ENCODE measurements around the gene DENND10.
"Not testable (repeated sequence)": the region's sequence is repeated elsewhere in the genome, so short reads cannot be mapped to it uniquely, and the experiment has no call there.

Gene DENND10

DNA sequence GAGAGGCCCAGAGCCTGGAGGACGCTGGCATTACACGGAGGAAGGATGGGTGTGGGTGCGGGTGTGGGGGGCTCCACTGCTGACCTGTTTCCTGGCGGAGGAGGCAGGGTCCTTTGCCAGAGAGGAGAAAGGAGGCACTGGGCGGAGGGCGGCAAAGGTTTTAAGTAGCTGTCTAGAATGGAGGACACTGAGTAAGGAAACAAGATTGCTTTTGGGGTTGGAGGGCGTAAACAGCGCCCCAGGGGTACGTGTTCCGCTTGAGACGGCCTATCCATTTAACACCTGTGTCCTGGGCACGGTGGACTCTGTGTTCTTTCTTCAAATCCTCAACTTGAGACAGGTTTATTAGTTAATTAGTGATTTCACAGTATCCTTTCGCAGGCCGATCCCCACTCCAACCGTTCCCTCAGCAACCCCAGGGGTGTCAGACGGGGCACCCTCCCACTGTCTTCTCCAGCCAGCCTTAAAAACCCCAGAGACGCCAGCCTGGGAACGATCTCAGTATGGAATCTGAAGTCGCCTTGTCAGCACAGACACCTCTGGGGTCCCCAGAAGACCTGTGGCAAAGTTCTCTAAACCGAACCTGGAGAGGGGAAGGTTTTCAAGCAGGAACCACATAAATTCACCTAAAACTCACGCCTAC, 36.8 kb downstream of the DENND10 start:
- Histone ChIP-seq H3K9ac (ENCODE audit: low read length) (no peak overlapping the region), H3K36me3 (ENCODE audit: control insufficient read depth, insufficient read depth, low read length) (peaks cover 2% of the 10 kb centered on the region), H3K4me1 (ENCODE audit: control insufficient read depth, insufficient read depth, low read length) (no peaks in the 10 kb centered on the region), H3K27ac (ENCODE audit: low read depth, low read length) (no peak overlapping the region), H3K4me3 (ENCODE audit: low read length) (no peak overlapping the region), H3K27me3 (ENCODE audit: control insufficient read depth, insufficient read depth, low read length) (no peaks in the 10 kb centered on the region)

DNA sequence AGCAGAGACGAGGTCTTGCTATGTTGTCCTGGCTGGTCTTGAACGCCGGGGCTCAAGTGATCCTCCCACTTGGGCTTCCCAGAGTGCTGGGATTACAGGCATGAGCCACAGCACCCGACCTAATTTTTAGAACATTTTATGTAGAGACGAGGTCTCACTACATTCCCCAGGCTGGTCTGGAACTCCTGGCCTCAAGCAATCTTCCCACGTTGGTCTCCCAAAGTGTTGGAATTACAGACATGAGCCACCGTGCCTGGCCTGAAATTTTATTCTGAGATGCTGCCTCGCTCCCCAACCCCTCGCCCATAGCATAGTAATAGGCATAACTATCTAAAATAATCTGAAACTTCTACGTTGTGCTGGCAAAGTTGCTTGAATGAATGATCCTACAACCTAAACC, 39.7 kb downstream of the DENND10 start:
- H3K27me3 ChIP-seq (ENCODE audit: control insufficient read depth, insufficient read depth, low read length), result no peaks in the 10 kb centered on the region
- H3K27ac ChIP-seq (ENCODE audit: low read depth, low read length), result no peak overlapping the region
- peaks cover 6% of the 10 kb centered on the region for H3K36me3 ChIP-seq (ENCODE audit: control insufficient read depth, insufficient read depth, low read length)
- H3K4me3 ChIP-seq (ENCODE audit: low read length), result no peak overlapping the region
- H3K9ac ChIP-seq (ENCODE audit: low read length), result no peak overlapping the region
- no peaks in the 10 kb centered on the region for H3K4me1 ChIP-seq (ENCODE audit: control insufficient read depth, insufficient read depth, low read length)

DNA sequence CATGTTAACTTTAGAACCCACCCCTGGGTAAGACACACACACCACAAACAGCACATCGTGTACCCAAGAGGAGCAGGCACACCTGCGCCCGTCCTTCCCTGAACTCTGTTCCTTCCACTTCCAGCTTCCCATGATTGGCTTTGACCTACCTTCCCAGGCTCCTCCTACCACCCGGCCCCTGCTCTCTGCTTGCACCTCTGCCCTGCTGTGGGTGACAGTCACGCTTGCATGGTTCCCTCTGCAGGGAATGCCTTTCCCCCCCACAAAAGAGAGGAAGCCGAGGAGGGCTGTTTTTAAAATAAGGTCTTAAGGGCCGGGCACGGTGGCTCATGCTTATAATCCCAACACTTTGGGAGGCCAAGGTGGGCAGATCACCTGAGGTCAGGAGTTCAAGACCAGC, 45.2 kb downstream of the DENND10 start:
- H3K36me3 ChIP-seq (ENCODE audit: control insufficient read depth, insufficient read depth, low read length), result peaks cover 21% of the 10 kb centered on the region
- H3K9ac ChIP-seq (ENCODE audit: low read length), result no peak overlapping the region
- H3K4me1 ChIP-seq (ENCODE audit: control insufficient read depth, insufficient read depth, low read length), result no peaks in the 10 kb centered on the region

DNA sequence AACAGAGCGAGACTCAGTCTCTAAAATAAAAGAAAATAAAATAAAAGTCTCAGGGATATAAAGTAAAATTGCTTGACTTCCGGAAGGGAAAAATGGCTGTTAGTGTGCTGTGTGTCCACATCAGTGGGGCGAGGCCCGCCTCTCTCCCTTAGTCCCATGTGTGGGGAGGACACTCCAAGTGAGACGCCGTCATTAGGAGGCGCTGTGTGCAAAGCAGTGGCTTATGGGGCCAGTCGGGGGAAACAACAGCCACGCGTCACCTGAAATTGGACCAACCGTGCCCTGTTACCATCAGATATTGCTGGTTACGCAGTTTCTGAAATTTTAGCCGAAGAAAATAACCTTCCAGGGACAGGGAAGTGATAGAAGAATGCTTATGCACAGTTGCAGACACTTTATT, 45.8 kb downstream of the DENND10 start:
- Histone ChIP-seq H3K4me1 (ENCODE audit: control insufficient read depth, insufficient read depth, low read length) (no peaks in the 10 kb centered on the region), H3K27ac (ENCODE audit: low read depth, low read length) (no peak overlapping the region), H3K4me3 (ENCODE audit: low read length) (no peak overlapping the region), H3K9ac (ENCODE audit: low read length) (no peak overlapping the region), H3K36me3 (ENCODE audit: control insufficient read depth, insufficient read depth, low read length) (peaks cover 27% of the 10 kb centered on the region), H3K27me3 (ENCODE audit: control insufficient read depth, insufficient read depth, low read length) (no peaks in the 10 kb centered on the region)

More for the DNA sequence above, 45.2 kb downstream of the DENND10 start:
- no peaks in the 10 kb centered on the region for H3K27me3 ChIP-seq (ENCODE audit: control insufficient read depth, insufficient read depth, low read length)
- H3K4me3 ChIP-seq (ENCODE audit: low read length), result no peak overlapping the region
- no peak overlapping the region for H3K27ac ChIP-seq (ENCODE audit: low read depth, low read length)

DNA sequence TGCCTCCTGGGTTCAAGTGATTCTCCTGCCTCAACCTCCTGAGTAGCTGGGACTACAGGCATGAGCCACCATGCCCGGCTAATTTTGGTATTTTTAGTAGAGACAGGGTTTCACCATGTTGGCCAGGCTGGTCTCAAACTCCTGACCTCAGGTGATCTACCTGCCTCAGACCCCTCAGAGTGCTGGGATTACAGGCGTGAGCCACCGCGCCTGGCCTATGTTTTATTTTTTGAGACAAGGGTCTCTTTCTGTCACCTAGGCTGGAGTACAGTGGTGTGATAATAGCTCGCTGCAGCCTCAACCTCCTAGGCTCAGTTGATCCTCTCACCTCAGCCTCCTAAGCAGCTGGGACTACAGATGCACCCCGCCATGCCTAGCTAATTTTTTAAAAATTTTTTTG, 47.7 kb downstream of the DENND10 start:
- not testable (repeated sequence) for H3K9ac ChIP-seq (ENCODE audit: low read length); H3K27me3 ChIP-seq (ENCODE audit: control insufficient read depth, insufficient read depth, low read length); H3K4me3 ChIP-seq (ENCODE audit: low read length); H3K27ac ChIP-seq (ENCODE audit: low read depth, low read length); H3K4me1 ChIP-seq (ENCODE audit: control insufficient read depth, insufficient read depth, low read length)
- peaks cover 40% of the 10 kb centered on the region for H3K36me3 ChIP-seq (ENCODE audit: control insufficient read depth, insufficient read depth, low read length)

DNA sequence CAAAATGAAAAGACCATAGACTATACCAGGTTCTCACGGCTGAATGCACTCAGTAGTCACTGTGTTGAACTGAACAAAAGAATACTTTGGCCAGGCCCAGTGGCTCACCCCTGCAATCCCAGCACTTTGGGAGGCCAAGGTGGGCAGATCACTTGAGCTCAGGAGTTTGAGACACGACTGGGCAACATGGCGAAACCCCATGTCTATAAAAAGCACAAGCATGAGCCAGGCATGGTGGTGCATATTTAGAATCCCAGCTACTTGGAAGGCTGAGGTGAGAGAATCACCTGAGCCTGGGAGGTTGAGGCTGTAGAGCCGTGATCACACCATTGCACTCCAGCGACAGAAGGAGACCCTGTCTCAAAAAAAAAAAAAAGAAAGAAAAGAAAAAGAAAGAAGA, 49.1 kb downstream of the DENND10 start:
- Histone ChIP-seq H3K27ac (ENCODE audit: low read depth, low read length) (no peak overlapping the region), H3K9ac (ENCODE audit: low read length) (no peak overlapping the region), H3K27me3 (ENCODE audit: control insufficient read depth, insufficient read depth, low read length) (no peaks in the 10 kb centered on the region), H3K36me3 (ENCODE audit: control insufficient read depth, insufficient read depth, low read length) (peaks cover 41% of the 10 kb centered on the region), H3K4me1 (ENCODE audit: control insufficient read depth, insufficient read depth, low read length) (no peaks in the 10 kb centered on the region), H3K4me3 (ENCODE audit: low read length) (no peak overlapping the region)

DNA sequence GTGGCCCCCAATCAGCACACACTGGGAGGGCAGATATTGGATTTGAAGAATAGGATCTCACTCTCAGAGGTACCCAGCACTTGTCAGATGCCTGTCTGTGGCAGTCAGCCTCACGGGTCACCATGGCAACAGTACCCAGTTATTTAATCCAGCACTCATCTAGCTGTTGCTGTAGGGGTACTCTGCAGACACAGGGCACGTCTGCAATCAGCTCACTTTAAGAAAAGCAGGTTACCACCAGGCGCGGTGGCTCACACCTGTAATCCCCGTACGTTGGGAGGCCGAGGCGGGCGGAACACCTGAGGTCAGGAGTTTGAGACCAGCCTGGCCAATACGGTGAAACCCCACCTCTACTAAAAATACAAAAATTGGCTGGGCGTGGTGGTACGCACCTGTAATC, 49.7 kb downstream of the DENND10 start:
- Histone ChIP-seq H3K27me3 (ENCODE audit: control insufficient read depth, insufficient read depth, low read length) (no peaks in the 10 kb centered on the region), H3K9ac (ENCODE audit: low read length) (no peak overlapping the region), H3K4me3 (ENCODE audit: low read length) (no peak overlapping the region), H3K36me3 (ENCODE audit: control insufficient read depth, insufficient read depth, low read length) (peaks cover 45% of the 10 kb centered on the region), H3K27ac (ENCODE audit: low read depth, low read length) (no peak overlapping the region), H3K4me1 (ENCODE audit: control insufficient read depth, insufficient read depth, low read length) (no peaks in the 10 kb centered on the region)

DNA sequence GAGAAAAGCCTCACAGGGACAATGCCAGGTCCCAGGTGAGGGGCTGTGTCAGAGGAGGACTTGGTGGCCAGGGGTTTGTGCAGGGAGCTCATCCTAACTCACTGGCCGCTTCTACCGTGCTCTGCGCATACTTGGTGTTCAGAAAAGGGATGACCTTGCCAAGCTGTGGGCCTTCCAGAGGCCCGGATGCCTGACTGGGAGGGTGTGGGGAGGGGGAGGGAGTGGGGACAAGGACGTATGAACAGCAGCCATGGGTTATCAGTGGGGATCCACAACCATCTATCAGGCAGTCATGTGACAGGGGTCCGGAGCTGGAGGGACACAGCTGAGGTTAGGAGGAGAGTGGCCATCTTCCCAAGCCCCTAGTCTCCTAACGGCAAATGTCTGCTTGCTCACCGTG, 55.4 kb downstream of the DENND10 start:
- no peaks in the 10 kb centered on the region for H3K4me1 ChIP-seq (ENCODE audit: control insufficient read depth, insufficient read depth, low read length)
- H3K27ac ChIP-seq (ENCODE audit: low read depth, low read length), result no peak overlapping the region
- H3K9ac ChIP-seq (ENCODE audit: low read length), result no peak overlapping the region
- H3K27me3 ChIP-seq (ENCODE audit: control insufficient read depth, insufficient read depth, low read length), result no peaks in the 10 kb centered on the region
- H3K36me3 ChIP-seq (ENCODE audit: control insufficient read depth, insufficient read depth, low read length), result peaks cover 36% of the 10 kb centered on the region
- no peak overlapping the region for H3K4me3 ChIP-seq (ENCODE audit: low read length)

DNA sequence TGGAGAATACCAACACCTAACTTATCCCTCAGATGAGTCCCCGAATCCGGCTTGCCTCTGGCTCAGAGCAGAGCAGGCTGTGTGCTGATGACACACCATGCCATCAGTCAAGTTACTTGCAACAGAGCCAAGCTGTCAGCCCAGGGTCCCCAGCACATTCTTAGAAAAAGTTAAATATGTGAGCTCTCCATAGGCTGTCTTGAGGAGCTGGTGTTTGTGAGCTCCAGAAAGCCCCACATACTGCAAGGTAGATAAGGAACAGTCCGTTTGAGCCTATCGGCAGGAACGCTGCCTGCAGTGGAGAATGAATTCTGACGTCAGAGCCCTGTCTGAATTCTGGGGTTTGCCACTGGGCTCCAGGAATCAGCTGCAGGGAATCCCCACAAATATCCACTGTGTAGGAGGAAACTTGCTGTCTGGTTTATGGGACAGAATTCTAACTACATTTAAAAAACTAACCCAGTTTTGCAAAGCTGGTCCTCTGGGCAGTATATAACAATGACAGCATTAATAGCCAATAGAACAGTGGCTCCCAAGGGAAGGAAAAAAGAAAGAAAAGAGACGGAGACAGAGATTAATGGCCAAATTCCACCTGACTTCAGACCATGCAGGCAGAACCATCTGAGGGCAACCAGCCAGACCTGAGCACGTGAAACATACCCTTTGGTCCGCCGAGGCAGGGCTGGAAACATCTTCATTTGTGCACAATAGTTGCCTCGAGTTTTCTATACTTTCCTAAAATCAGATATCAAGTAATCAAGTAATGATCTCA, 58.0 kb downstream of the DENND10 start:
- Histone ChIP-seq H3K4me1 (ENCODE audit: control insufficient read depth, insufficient read depth, low read length) (peaks cover 3% of the 10 kb centered on the region), H3K36me3 (ENCODE audit: control insufficient read depth, insufficient read depth, low read length) (peaks cover 19% of the 10 kb centered on the region), H3K9ac (ENCODE audit: low read length) (no peak overlapping the region), H3K27ac (ENCODE audit: low read depth, low read length) (peak overlapping the region; percentile 34), H3K4me3 (ENCODE audit: low read length) (no peak overlapping the region), H3K27me3 (ENCODE audit: control insufficient read depth, insufficient read depth, low read length) (no peaks in the 10 kb centered on the region)

DNA sequence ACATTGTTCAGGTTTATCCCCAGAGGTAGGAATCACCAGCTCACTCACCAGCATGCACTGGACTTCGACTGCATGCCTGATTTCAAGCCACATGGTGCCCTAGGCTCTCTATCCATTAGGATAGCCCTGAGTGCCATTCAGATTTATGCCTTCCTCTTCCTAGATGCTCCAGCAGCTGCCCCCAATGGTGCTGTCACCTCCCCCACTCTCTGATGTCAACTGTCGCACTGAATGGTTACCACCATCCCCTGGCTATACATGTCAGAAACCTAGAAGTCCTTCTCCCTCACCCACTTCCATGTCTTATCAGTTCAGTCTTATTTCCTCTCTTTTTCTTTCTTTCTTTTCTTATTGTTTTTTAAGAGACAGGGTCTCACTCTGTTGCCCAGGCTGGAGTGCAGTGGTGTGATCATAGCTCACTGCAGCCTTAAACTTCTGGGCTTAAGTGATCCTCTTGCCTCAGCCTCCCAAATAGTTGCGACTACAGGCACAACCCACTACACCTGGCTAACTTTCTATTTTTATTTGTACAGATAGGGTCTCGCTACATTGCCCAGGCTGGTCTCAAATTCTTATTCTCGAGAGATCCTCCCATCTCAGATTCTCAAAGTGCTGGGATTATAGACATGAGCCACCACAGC, 58.7 kb downstream of the DENND10 start:
- peaks cover 19% of the 10 kb centered on the region for H3K36me3 ChIP-seq (ENCODE audit: control insufficient read depth, insufficient read depth, low read length)
- no peak overlapping the region for H3K9ac ChIP-seq (ENCODE audit: low read length)

DNA sequence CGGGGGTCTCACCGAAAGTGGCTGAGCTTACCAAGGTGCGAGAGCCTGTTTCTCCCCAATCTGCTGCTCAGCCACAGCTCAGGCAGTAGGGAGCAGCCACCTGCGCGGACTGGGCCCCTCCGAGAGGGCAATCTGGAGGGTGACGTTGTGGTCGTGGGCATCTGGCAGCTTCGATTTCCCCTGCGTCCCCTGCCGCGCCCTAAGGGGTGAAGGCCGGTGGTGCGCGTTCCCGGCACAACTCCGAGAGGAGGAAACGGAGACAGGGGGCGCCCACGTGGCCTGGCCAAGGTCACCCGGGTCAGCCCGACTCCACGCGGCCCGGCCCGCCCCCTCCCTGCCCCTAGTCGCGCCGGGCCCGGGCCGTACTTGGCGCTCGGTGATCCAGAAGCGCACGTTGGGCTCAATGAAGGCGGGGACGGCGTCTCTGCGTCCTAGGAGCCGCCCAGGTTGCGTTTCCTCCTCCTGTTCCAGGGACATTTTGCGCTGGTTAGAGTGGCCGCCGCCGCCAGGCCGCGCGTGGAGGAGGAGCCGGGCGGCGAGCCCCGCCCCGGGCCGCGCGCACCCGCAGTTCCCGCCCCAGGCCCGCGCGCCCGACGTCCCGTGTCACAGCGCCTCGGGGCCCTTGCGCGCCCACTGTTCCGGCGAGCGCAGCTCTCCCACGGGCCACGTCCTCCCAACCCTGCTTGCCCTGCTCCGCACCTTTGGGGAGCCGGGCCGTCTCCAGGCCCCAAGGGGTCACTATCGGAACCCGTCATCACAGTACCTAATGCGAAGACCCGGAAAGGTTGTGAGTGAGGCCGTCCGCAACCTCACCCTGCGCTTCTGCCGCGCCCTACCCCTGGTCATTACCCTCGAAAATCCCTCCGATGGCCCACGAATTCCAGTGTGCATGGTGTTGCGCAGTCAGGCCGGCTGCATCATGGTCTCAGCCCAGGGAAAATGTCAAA, 61.5 kb downstream of the DENND10 start, which contains the start of gene SFXN4:
TSS of gene SFXN4 (minus strand) at position 544 of the 947 bp plus-strand sequence. CDS start at position 477, 67 bp downstream.
- peak within 1 kb of the TSS; percentile 92 for H3K4me3 ChIP-seq (ENCODE audit: low read length)
- H3K9ac ChIP-seq (ENCODE audit: low read length), result peak within 1 kb of the TSS; percentile 74
- peak within 1 kb of the TSS; percentile 93 for H3K27ac ChIP-seq (ENCODE audit: low read depth, low read length)
- peaks cover 14% of the 10 kb centered on the region for H3K36me3 ChIP-seq (ENCODE audit: control insufficient read depth, insufficient read depth, low read length)
- H3K4me1 ChIP-seq (ENCODE audit: control insufficient read depth, insufficient read depth, low read length), result peaks cover 3% of the 10 kb centered on the region
- no peaks in the 10 kb centered on the region for H3K27me3 ChIP-seq (ENCODE audit: control insufficient read depth, insufficient read depth, low read length)

More for the DNA sequence above, 58.7 kb downstream of the DENND10 start:
- Histone ChIP-seq H3K4me3 (ENCODE audit: low read length) (no peak overlapping the region), H3K27ac (ENCODE audit: low read depth, low read length) (no peak overlapping the region), H3K27me3 (ENCODE audit: control insufficient read depth, insufficient read depth, low read length) (no peaks in the 10 kb centered on the region), H3K4me1 (ENCODE audit: control insufficient read depth, insufficient read depth, low read length) (peaks cover 3% of the 10 kb centered on the region)

DNA sequence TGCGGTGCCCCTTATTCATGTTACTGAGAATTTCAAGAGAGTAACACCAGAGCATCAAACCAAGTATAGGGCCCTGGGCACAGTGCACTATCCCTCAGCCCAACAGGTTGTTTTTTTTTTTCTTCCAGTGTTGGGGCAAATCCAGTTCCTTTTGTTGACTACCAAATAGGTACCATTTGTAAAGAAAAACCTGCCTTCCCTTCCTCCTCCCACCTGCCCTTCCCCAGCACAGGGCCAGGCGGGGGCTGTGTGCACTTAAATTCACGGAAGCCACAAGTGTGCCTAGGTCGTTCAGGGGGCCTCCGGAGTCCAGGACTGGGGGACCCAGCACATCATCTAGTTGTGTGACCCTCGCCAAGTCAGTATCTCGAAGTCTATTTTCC, 62.2 kb downstream of the DENND10 start:
- H3K4me3 ChIP-seq (ENCODE audit: low read length), result peak overlapping the region; percentile 92
- H3K4me1 ChIP-seq (ENCODE audit: control insufficient read depth, insufficient read depth, low read length), result peaks cover 3% of the 10 kb centered on the region
- no peaks in the 10 kb centered on the region for H3K27me3 ChIP-seq (ENCODE audit: control insufficient read depth, insufficient read depth, low read length)
- H3K36me3 ChIP-seq (ENCODE audit: control insufficient read depth, insufficient read depth, low read length), result peaks cover 14% of the 10 kb centered on the region
- H3K27ac ChIP-seq (ENCODE audit: low read depth, low read length), result peak overlapping the region; percentile 93
- peak overlapping the region; percentile 50 for H3K9ac ChIP-seq (ENCODE audit: low read length)

Measured in rectal smooth muscle tissue (tissue), 1 donor.